ENCODE data around the gene CEP41. TPM values are rescaled to one million over a fixed set of nuclear protein-coding genes. Genes with fewer than 3 reads are reported as not detected.
"Not testable (repeated sequence)": the region's sequence is repeated elsewhere in the genome, so short reads cannot be mapped to it uniquely, and the experiment has no call there.

The CEP41 gene
- total RNA-seq, 1 donor from 2014 or later: 22.0 TPM

- DNase-seq (ENCODE audit: low read depth): no peak
- TF ChIP-seq CTCF (conservative IDR thresholded peaks at IDR 0.05; ENCODE audit: low read depth, low read length): no peak
- H3K4me3 ChIP-seq (ENCODE audit: low read depth, low read length): no peak within 1 kb of the TSS
These were observed 60.6 kb downstream of the CEP41 start, which contains the start of gene CPA1 for GRCh38 chr7:130379921-130380860. Gene CPA1 (plus strand): TSS chr7:130380494. CDS start chr7:130380521, 27 bp downstream.

DNA sequence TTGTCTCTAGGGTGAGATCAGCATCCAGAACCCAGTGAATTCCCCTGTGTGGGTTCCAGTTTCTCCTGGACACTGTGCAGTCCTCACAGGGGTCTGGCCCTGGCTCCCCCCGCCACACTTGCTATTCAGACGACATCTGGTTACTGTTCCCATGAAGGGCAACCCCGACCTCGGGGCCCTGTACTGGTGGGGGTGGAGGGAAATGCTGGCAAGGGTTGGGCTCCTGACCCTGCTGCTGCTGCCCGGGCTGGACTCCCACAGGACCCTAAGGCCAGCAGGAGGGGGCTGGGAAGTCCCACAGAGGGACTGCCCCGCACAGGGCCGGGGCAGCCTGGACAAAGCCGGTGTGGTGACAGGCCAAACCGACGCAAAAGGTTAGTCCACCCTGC, 61.3 kb downstream of the CEP41 start:
- no peak for TF ChIP-seq CTCF (conservative IDR thresholded peaks at IDR 0.05; ENCODE audit: low read depth, low read length)
- no peak for DNase-seq (ENCODE audit: low read depth)
- H3K4me3 ChIP-seq (ENCODE audit: low read depth, low read length): no peak overlapping the region

GRCh38 chr7:130379019-130379418, 61.8 kb downstream of the CEP41 start:
- DNase-seq (ENCODE audit: low read depth): no peak

GRCh38 chr7:130377178-130377577, 63.6 kb downstream of the CEP41 start:
- no peak for TF ChIP-seq CTCF (conservative IDR thresholded peaks at IDR 0.05; ENCODE audit: low read depth, low read length)
- H3K4me3 ChIP-seq (ENCODE audit: low read depth, low read length): no peak overlapping the region
- no peak for DNase-seq (ENCODE audit: low read depth)

More at GRCh38 chr7:130379019-130379418, 61.8 kb downstream of the CEP41 start:
- no peak overlapping the region for H3K4me3 ChIP-seq (ENCODE audit: low read depth, low read length)
- no peak for TF ChIP-seq CTCF (conservative IDR thresholded peaks at IDR 0.05; ENCODE audit: low read depth, low read length)

DNA sequence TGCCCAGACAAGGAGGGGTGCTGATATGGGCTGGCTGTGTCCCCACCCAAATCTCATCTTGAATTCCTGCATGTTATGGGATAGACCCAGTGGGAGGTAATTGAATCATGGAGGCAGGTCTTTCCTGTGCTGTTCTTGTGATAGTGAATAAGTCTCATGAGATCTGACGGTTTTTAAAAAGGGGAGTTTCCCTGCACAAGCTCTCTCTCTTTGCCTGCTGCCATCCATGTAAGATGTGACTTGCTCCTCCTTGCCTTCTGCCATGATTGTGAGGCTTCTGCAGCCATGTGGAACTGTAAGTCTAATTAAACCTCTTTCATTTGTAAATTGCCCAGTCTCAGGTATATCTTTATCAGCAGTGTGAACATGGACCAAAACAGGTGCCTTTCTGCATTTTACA, 64.4 kb downstream of the CEP41 start:
- not testable (repeated sequence) for DNase-seq (ENCODE audit: low read depth)

DNA sequence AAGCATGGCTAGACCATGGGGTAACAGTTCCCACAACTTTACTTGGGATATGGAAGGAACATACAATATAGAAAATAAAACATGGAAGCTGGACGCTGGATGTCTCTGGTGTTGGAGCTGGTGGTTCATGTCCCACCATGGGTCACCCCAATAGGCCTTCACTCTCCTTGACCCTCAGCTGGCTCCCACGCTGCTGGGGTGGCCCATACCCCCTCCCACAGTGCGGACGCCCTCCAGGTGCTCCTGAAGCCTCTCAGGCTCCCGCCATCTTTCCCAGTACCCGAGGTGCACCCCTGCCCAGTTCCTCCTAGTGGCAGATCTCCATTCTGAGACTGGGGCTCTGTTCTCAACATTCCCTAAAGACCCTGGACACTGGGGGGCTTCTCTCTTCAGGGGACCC, 66.3 kb downstream of the CEP41 start:
- DNase-seq (ENCODE audit: low read depth): no peak

More for the DNA sequence above, 64.4 kb downstream of the CEP41 start:
- H3K4me3 ChIP-seq (ENCODE audit: low read depth, low read length): not testable (repeated sequence)

More for the DNA sequence above, 66.3 kb downstream of the CEP41 start:
- no peak overlapping the region for H3K4me3 ChIP-seq (ENCODE audit: low read depth, low read length)
- TF ChIP-seq CTCF (conservative IDR thresholded peaks at IDR 0.05; ENCODE audit: low read depth, low read length): no peak
